SU-DHL-6 (cell line): ENCODE results near the gene GSS.

Experiments
- H2AFZ ChIP-seq: fragments of 200-600 bp; sonication (generic); 2 replicates; pipeline ENCODE4 v1.6.1; 2014; ENCODE audit warnings: low read depth, mild to moderate bottlenecking, moderate library complexity, mixed read lengths, antibody characterized with exemption, low read length; ENCODE audit not compliant: severe bottlenecking
- H3F3A ChIP-seq: fragments of 200-600 bp; shearing (Covaris generic); 2 replicates; pipeline ENCODE4 v1.6.0; 2016; ENCODE audit warnings: antibody characterized with exemption, mild to moderate bottlenecking; ENCODE audit not compliant: insufficient read depth
- H3K27ac ChIP-seq: fragments of 200-600 bp; sonication (generic); 2 replicates; pipeline ENCODE4 v1.5.1; 2016; ENCODE audit warnings: low read depth, mild to moderate bottlenecking, low read length, moderate library complexity, mixed read lengths
- H3K27me3 ChIP-seq: fragments of 200-600 bp; sonication (generic), shearing (Covaris generic); 2 replicates; pipeline ENCODE4 v1.6.0; 2014; ENCODE audit warnings: mild to moderate bottlenecking, low read length
- H3K36me3 ChIP-seq: fragments of 200-600 bp; sonication (generic); 2 replicates; pipeline ENCODE4 v1.6.1; 2014; ENCODE audit warnings: mild to moderate bottlenecking, low read length, mixed read lengths
- H3K4me2 ChIP-seq: fragments of 300-600, 200-600 bp; shearing (Covaris generic), sonication (generic); 2 replicates; pipeline ENCODE4 v1.6.0; 2014; ENCODE audit warnings: low read length, low read depth, mild to moderate bottlenecking; ENCODE audit not compliant: poor library complexity, severe bottlenecking
- H3K4me3 ChIP-seq: fragments of 200-600 bp; sonication (generic); 2 replicates; pipeline ENCODE4 v1.5.1; 2014; ENCODE audit warnings: antibody characterized with exemption, low read length, mild to moderate bottlenecking, mixed read lengths; ENCODE audit not compliant: insufficient read depth, poor library complexity, severe bottlenecking
- H3K79me2 ChIP-seq: fragments of 200-600 bp; sonication (generic); 2 replicates; pipeline ENCODE4 v1.6.1; 2014; ENCODE audit warnings: mild to moderate bottlenecking, low read length, moderate library complexity; ENCODE audit not compliant: insufficient read depth
- H3K9ac ChIP-seq: fragments of 200-600 bp; sonication (generic); 2 replicates; pipeline ENCODE4 v1.7.0; 2014; ENCODE audit warnings: mild to moderate bottlenecking, low read length
- H3K9me2 ChIP-seq: fragments of 200-600 bp; sonication (generic); replicated peaks from 2 replicates; pipeline ENCODE4 v1.6.1; 2014; ENCODE audit warnings: low read length; ENCODE audit not compliant: insufficient read depth
- H3K9me3 ChIP-seq: fragments of 200-600 bp; sonication (generic); 2 replicates; pipeline ENCODE4 v1.6.1; 2014; ENCODE audit warnings: low read length, mixed read lengths; ENCODE audit not compliant: insufficient read depth
- H4K20me1 ChIP-seq: fragments of 200-600 bp; sonication (generic); 2 replicates; pipeline ENCODE4 v1.6.1; 2014; ENCODE audit warnings: low read depth, mild to moderate bottlenecking, antibody characterized with exemption, low read length, moderate library complexity, mixed read lengths
- CTCF ChIP-seq: fragments of 200-600 bp; sonication (generic); IDR thresholded peaks from one replicate; pipeline ENCODE4 v1.5.1; 2017; ENCODE audit warnings: antibody characterized with exemption, mild to moderate bottlenecking, low read length, moderate library complexity; ENCODE audit not compliant: insufficient read depth, poor library complexity, severe bottlenecking
- EZH2phosphoT487 ChIP-seq: fragments of 200-600 bp; sonication (generic), shearing (Covaris generic); conservative IDR thresholded peaks from 2 replicates; pipeline ENCODE4 v1.6.1; 2018; ENCODE audit warnings: mild to moderate bottlenecking, antibody characterized with exemption, low read length, moderate library complexity, mixed read lengths

The GSS gene

DNA sequence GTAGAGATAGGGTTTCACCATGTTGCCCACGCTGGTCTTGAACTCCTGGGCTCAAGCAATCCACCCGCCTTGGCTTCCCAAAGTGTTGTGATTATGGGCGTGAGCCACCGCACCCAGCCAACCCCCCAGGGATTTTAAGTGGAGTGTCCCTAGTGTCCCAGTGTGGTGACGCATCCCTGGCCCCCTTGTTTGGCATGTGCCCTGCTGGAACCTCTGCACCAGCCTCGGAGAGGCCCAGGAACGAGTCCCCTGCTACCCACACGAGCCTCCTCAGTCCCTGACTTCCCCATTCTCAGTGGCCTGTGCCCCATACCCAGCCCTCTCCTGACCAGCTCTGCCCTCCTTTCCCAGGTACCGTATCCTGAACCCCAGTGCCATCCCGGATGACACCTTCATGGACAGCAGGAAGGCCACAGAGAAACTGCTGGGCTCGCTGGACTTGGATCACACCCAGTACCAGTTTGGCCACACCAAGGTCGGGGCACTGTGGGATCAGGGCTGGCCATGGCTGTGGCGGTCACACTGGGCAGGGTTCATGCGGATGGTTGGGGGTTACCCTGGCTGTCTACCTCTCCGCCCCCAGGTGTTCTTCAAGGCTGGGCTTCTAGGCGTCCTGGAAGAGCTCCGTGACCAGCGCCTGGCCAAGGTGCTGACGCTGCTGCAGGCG lies 37.3 kb upstream of the GSS start:
- Histone ChIP-seq H3K4me3 (no peak overlapping the region), H2AFZ (no peak overlapping the region), H3F3A (no peaks in the 10 kb centered on the region), H3K36me3 (no peaks in the 10 kb centered on the region), H3K79me2 (no peaks in the 10 kb centered on the region), H3K4me2 (no peak overlapping the region), H3K9me2 (no peaks in the 10 kb centered on the region), H3K27me3 (no peaks in the 10 kb centered on the region), H3K9ac (no peak overlapping the region), H3K9me3 (no peaks in the 10 kb centered on the region), H4K20me1 (no peaks in the 10 kb centered on the region), H3K27ac (no peak overlapping the region)
- TF ChIP-seq CTCF (no peak), EZH2phosphoT487 (no peak)

DNA sequence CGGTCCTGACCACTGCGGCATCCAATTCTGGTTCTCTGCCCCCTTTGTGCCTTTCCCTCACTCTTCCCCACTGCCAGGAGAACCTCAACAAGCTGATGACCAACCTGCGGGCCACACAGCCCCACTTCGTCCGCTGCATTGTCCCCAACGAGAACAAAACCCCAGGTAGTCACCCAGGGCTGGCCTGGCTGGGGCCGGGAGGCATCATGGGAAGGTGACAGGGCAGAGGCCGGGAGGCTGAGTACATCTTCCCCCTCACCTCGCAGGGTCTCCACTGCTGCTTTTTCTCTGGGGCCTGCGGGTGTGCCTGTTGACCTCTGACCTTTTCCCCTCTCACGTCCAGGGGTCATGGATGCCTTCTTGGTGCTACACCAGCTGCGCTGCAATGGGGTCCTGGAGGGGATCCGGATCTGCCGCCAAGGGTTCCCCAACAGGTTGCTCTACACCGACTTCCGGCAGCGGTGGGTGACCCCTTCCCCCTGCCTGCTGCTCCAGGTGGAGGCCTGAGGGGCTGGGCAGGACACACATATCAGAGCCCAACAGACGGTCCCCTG lies 35.1 kb upstream of the GSS start:
- no peaks in the 10 kb centered on the region for H3K9me2 ChIP-seq

GRCh38 chr20:34990231-34990630 lies 34.6 kb upstream of the GSS start:
- TF ChIP-seq EZH2phosphoT487: no peak
- TF ChIP-seq CTCF: no peak
- H3K79me2 ChIP-seq: no peaks in the 10 kb centered on the region
- no peaks in the 10 kb centered on the region for H3F3A ChIP-seq
- H3K27ac ChIP-seq: no peak overlapping the region
- H3K9ac ChIP-seq: no peak overlapping the region
- no peak overlapping the region for H3K4me2 ChIP-seq
- no peaks in the 10 kb centered on the region for H3K9me3 ChIP-seq
- no peak overlapping the region for H2AFZ ChIP-seq
- H3K27me3 ChIP-seq: no peaks in the 10 kb centered on the region
- no peaks in the 10 kb centered on the region for H3K9me2 ChIP-seq
- no peaks in the 10 kb centered on the region for H3K36me3 ChIP-seq
- no peak overlapping the region for H3K4me3 ChIP-seq
- no peaks in the 10 kb centered on the region for H4K20me1 ChIP-seq

More for the DNA sequence above, 35.1 kb upstream of the GSS start:
- no peaks in the 10 kb centered on the region for H3K79me2 ChIP-seq
- no peak overlapping the region for H3K27ac ChIP-seq
- H3K9ac ChIP-seq: no peak overlapping the region
- no peak for TF ChIP-seq CTCF
- TF ChIP-seq EZH2phosphoT487: no peak
- H3K9me3 ChIP-seq: no peaks in the 10 kb centered on the region
- no peak overlapping the region for H2AFZ ChIP-seq
- no peak overlapping the region for H3K4me3 ChIP-seq
- H4K20me1 ChIP-seq: no peaks in the 10 kb centered on the region
- H3K27me3 ChIP-seq: no peaks in the 10 kb centered on the region
- H3K36me3 ChIP-seq: no peaks in the 10 kb centered on the region
- H3F3A ChIP-seq: no peaks in the 10 kb centered on the region
- H3K4me2 ChIP-seq: no peak overlapping the region
